Neural cell (in vitro differentiated cells): ENCODE data around the gene SNRPD2. TPM values are rescaled to one million over a fixed set of nuclear protein-coding genes. Genes with fewer than 3 reads are reported as not detected.

Source experiments
- H2AFZ ChIP-seq: fragments of 200-600, 300-800 bp; sonication (generic), shearing (Covaris generic); 2 replicates; pipeline ENCODE4 v1.6.0; 2014; ENCODE audit warnings: low read depth, mild to moderate bottlenecking, antibody characterized with exemption, low read length, moderate library complexity
- H3F3A ChIP-seq: fragments of 200-600 bp; shearing (Covaris generic); 2 replicates; pipeline ENCODE4 v1.6.1; 2016; ENCODE audit warnings: mild to moderate bottlenecking, moderate library complexity, mixed read lengths, antibody characterized with exemption, low read length; ENCODE audit not compliant: insufficient read depth, poor library complexity, severe bottlenecking
- H3K27ac ChIP-seq: fragments of 200-600, 300-800 bp; sonication (generic), shearing (Covaris generic); 2 replicates; pipeline ENCODE4 v1.5.1; 2014; ENCODE audit warnings: mild to moderate bottlenecking, low read length, moderate library complexity
- H3K27me3 ChIP-seq: fragments of 300-800, 200-600 bp; sonication (generic), shearing (Covaris generic); 2 replicates; pipeline ENCODE4 v1.6.0; 2014; ENCODE audit warnings: mild to moderate bottlenecking, low read depth, low read length, moderate library complexity; ENCODE audit not compliant: insufficient read depth
- H3K36me3 ChIP-seq: fragments of 300-800, 200-600 bp; sonication (generic), shearing (Covaris generic); 2 replicates; pipeline ENCODE4 v1.5.1; 2014; ENCODE audit warnings: mild to moderate bottlenecking, antibody characterized with exemption, low read length, moderate library complexity; ENCODE audit not compliant: insufficient read depth
- H3K4me2 ChIP-seq: fragments of 300-800, 200-600 bp; sonication (generic), shearing (Covaris generic); 2 replicates; pipeline ENCODE4 v1.6.0; 2014; ENCODE audit warnings: mild to moderate bottlenecking, low read length
- H3K4me3 ChIP-seq: fragments of 300-800, 200-600 bp; sonication (generic), shearing (Covaris generic); 2 replicates; pipeline ENCODE4 v1.5.1; 2014; ENCODE audit warnings: mild to moderate bottlenecking, low read length, moderate library complexity
- H3K79me2 ChIP-seq: fragments of 200-600 bp; shearing (Covaris generic); replicated peaks from 2 replicates; pipeline ENCODE4 v1.6.0; 2014; ENCODE audit warnings: mild to moderate bottlenecking, low read length, moderate library complexity; ENCODE audit not compliant: insufficient read depth
- H3K9ac ChIP-seq: fragments of 300-800, 200-600 bp; sonication (generic), shearing (Covaris generic); 2 replicates; pipeline ENCODE4 v1.6.1; 2016; ENCODE audit warnings: mild to moderate bottlenecking, low read length, mixed read lengths
- H3K9me2 ChIP-seq: fragments of 200-600 bp; shearing (Covaris generic); 2 replicates; pipeline ENCODE4 v1.6.1; 2016; ENCODE audit warnings: mild to moderate bottlenecking, low read length, mixed read lengths; ENCODE audit not compliant: insufficient read depth
- H3K9me3 ChIP-seq: fragments of 200-600, 300-800 bp; sonication (generic), shearing (Covaris generic); 2 replicates; pipeline ENCODE4 v1.6.1; 2016; ENCODE audit warnings: mild to moderate bottlenecking, mixed run types, low read length, moderate library complexity, mixed read lengths
- H4K20me1 ChIP-seq: fragments of 200-600 bp; shearing (Covaris generic); 2 replicates; pipeline ENCODE4 v1.6.1; 2016; ENCODE audit warnings: mild to moderate bottlenecking, mixed run types; ENCODE audit not compliant: insufficient read depth
- EP300 ChIP-seq: fragments of 450-650 bp; conservative IDR thresholded peaks from 2 replicates; pipeline ENCODE4 v1.6.1; 2014; ENCODE audit warnings: antibody characterized with exemption, mild to moderate bottlenecking, moderate library complexity; ENCODE audit not compliant: poor library complexity, severe bottlenecking
- EZH2 ChIP-seq: fragments of 200-600, 300-800 bp; shearing (Covaris generic), sonication (generic); IDR thresholded peaks from 2 replicates; pipeline ENCODE4 v1.6.1; 2014; ENCODE audit warnings: antibody characterized with exemption, low read length, borderline replicate concordance, mild to moderate bottlenecking; ENCODE audit not compliant: insufficient read depth, poor library complexity, severe bottlenecking
- MXI1 ChIP-seq: fragments of 450-650 bp; conservative IDR thresholded peaks from 2 replicates; pipeline ENCODE4 v1.6.1; 2014; ENCODE audit warnings: antibody characterized with exemption, mild to moderate bottlenecking; ENCODE audit not compliant: poor library complexity, severe bottlenecking
- POLR2AphosphoS5 ChIP-seq: IDR thresholded peaks from 2 replicates; pipeline ENCODE4 v1.6.1; 2012
- RAD21 ChIP-seq: fragments of 450-650 bp; conservative IDR thresholded peaks from 2 replicates; pipeline ENCODE4 v1.6.1; 2014; ENCODE audit warnings: antibody characterized with exemption, mild to moderate bottlenecking, moderate library complexity
- REST ChIP-seq: IDR thresholded peaks from 2 replicates; pipeline ENCODE4 v1.6.1; 2012; ENCODE audit warnings: borderline replicate concordance
- SMC3 ChIP-seq: fragments of 450-650 bp; conservative IDR thresholded peaks from 2 replicates; pipeline ENCODE4 v1.6.1; 2014; ENCODE audit warnings: antibody characterized with exemption, mild to moderate bottlenecking, moderate library complexity; ENCODE audit not compliant: poor library complexity
- TAF1 ChIP-seq: IDR thresholded peaks from 2 replicates; pipeline ENCODE4 v1.6.1; 2012; ENCODE audit warnings: low read depth
- polyA plus RNA-seq: library from polyadenylated mRNA; depleted of rRNA; stranded (reverse); fragments of >200 nt; gene quantifications from 2 replicates; pipeline ENCODE4 v1.2.3, GENCODE V29; 2014
- TF ChIP-seq, protein P1 (sequence below): fragments of 450-650 bp; IDR thresholded peaks from 2 replicates; pipeline ENCODE4 v1.5.1; 2014; ENCODE audit warnings: antibody characterized with exemption, mild to moderate bottlenecking, moderate library complexity; ENCODE audit not compliant: poor library complexity, severe bottlenecking

The SNRPD2 gene
- polyA plus RNA-seq, 1 donor from 2014 or later = 372 TPM

DNA sequence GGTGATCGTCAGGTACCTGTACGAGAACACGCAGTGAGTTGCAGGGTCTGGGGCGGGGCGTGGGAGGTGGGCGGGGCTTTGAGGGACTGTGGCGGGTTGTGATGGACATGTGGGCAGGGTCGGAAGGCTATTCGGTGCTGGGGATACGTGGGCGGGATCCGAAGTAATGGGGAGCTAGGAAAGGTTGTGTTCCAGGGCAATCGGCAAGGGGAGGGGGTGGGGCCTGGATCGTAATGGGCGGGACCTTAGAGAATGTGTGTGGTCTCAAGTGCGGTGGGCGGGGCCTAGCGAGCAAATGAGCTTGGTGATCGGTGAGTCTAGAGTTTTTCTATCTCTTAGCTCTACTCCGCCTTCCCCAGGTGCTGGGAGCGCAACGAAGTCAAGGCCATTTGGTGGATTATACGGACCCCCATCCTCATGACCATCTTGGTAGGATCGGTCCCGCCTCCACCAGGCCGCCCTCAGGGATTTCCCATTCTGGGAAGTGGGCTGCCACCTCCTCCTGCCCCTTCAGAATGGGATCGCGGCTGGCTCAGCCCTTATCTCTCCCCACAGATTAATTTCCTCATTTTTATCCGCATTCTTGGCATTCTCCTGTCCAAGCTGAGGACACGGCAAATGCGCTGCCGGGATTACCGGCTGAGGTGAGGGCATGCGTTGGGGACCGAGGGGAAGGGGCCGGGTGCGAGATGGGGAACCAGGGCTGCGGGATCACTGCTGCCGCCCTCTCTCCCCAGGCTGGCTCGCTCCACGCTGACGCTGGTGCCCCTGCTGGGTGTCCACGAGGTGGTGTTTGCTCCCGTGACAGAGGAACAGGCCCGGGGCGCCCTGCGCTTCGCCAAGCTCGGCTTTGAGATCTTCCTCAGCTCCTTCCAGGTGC, 14.2 kb downstream of the SNRPD2 start:
- Histone ChIP-seq H3K4me3 (no peak overlapping the region), H3K9me2 (no peaks in the 10 kb centered on the region), H4K20me1 (no peaks in the 10 kb centered on the region), H3K79me2 (no peaks in the 10 kb centered on the region), H3K4me2 (no peak overlapping the region), H3F3A (no peaks in the 10 kb centered on the region), H3K36me3 (no peaks in the 10 kb centered on the region), H3K9me3 (no peaks in the 10 kb centered on the region), H2AFZ (no peak overlapping the region), H3K9ac (no peak overlapping the region), H3K27ac (no peak overlapping the region), H3K27me3 (peaks cover 33% of the 10 kb centered on the region)
- TF ChIP-seq TAF1 = no peak
- no peak for TF ChIP-seq EZH2
- TF ChIP-seq, protein P1, sequence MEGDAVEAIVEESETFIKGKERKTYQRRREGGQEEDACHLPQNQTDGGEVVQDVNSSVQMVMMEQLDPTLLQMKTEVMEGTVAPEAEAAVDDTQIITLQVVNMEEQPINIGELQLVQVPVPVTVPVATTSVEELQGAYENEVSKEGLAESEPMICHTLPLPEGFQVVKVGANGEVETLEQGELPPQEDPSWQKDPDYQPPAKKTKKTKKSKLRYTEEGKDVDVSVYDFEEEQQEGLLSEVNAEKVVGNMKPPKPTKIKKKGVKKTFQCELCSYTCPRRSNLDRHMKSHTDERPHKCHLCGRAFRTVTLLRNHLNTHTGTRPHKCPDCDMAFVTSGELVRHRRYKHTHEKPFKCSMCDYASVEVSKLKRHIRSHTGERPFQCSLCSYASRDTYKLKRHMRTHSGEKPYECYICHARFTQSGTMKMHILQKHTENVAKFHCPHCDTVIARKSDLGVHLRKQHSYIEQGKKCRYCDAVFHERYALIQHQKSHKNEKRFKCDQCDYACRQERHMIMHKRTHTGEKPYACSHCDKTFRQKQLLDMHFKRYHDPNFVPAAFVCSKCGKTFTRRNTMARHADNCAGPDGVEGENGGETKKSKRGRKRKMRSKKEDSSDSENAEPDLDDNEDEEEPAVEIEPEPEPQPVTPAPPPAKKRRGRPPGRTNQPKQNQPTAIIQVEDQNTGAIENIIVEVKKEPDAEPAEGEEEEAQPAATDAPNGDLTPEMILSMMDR = no peak
- TF ChIP-seq EP300 = no peak
- TF ChIP-seq MXI1 = no peak
- no peak for TF ChIP-seq RAD21
- no peak for TF ChIP-seq REST
- no peak for TF ChIP-seq SMC3
- no peak for TF ChIP-seq POLR2AphosphoS5

- Histone ChIP-seq H3K36me3 (no peaks in the 10 kb centered on the region), H3K9me3 (no peaks in the 10 kb centered on the region), H3K4me3 (no peak overlapping the region), H3K79me2 (no peaks in the 10 kb centered on the region), H3K9ac (no peak overlapping the region), H3K4me2 (no peak overlapping the region), H3K27ac (no peak overlapping the region), H3K27me3 (peaks cover 35% of the 10 kb centered on the region), H4K20me1 (no peaks in the 10 kb centered on the region), H2AFZ (no peak overlapping the region), H3F3A (no peaks in the 10 kb centered on the region), H3K9me2 (no peaks in the 10 kb centered on the region)
- no peak for TF ChIP-seq TAF1
- TF ChIP-seq EZH2 = no peak
- TF ChIP-seq SMC3 = no peak
- TF ChIP-seq REST = no peak
- no peak for TF ChIP-seq RAD21
- no peak for TF ChIP-seq POLR2AphosphoS5
- no peak for TF ChIP-seq EP300
- TF ChIP-seq, protein P1 = no peak
- no peak for TF ChIP-seq MXI1
Observed at GRCh38 chr19:45676851-45677263, 14.9 kb downstream of the SNRPD2 start.
